Urinary bladder (tissue), 4 donors: ENCODE results near the gene TAF6L. TPM values are rescaled to one million over a fixed set of nuclear protein-coding genes. Genes with fewer than 3 reads are reported as not detected.

Source experiments
- DNase-seq: peaks from one replicate; pipeline ENCODE4 v3.0.0-alpha.2; 2015; ENCODE audit errors: extremely low spot score
- H3K27ac ChIP-seq: one replicate; pipeline ENCODE4 v1.5.1; 2013; ENCODE audit warnings: low read depth, mild to moderate bottlenecking, moderate library complexity
- H3K36me3 ChIP-seq: one replicate; pipeline ENCODE4 v1.6.1; 2013; ENCODE audit warnings: mild to moderate bottlenecking, moderate library complexity; ENCODE audit not compliant: insufficient read depth
- H3K4me1 ChIP-seq: one replicate; pipeline ENCODE4 v1.6.1; 2013; ENCODE audit warnings: mild to moderate bottlenecking, moderate library complexity; ENCODE audit not compliant: insufficient read depth
- H3K4me3 ChIP-seq: one replicate; pipeline ENCODE4 v1.5.1; 2013; ENCODE audit warnings: low read depth, low read length
- WGBS: extraction: QIAGEN DNeasy Blood & Tissue Kit; methylation state at CpG from one replicate; pipeline ENCODE4 v1.1.7; 2013; 5-methylcytosine and 5-hydroxymethylcytosine counted together
- polyA plus RNA-seq: library from polyadenylated mRNA; stranded (reverse); fragments of 200-250 nt; gene quantifications from one replicate; pipeline ENCODE4 v1.2.3, GENCODE V29; 2013
- total RNA-seq: library from RNA; depleted of rRNA; stranded (reverse); fragments of >200 nt; gene quantifications from one replicate; pipeline ENCODE4 v1.2.3, GENCODE V29; 2014
- donor health status: healthy with polysubstance abuse.
- donor health status: healthy.

Gene TAF6L
- total and polyA plus RNA-seq, 2 donors = 8.5 to 21.9 TPM

- no peaks in the 10 kb centered on the region for H3K4me1 ChIP-seq
- H3K27ac ChIP-seq = no peak overlapping the region
- no peaks in the 10 kb centered on the region for H3K36me3 ChIP-seq
- 94% methylated on average over 3 of the region's 3 CpGs for WGBS
- H3K4me3 ChIP-seq = no peak overlapping the region
- DNase-seq = no peak
These were observed 7.2 kb downstream of the TAF6L start for GRCh38 chr11:62778441-62778840.

GRCh38 chr11:62782753-62783152, 11.6 kb downstream of the TAF6L start:
- Histone ChIP-seq H3K4me3 (no peak overlapping the region), H3K27ac (no peak overlapping the region), H3K4me1 (no peaks in the 10 kb centered on the region), H3K36me3 (no peaks in the 10 kb centered on the region)
- 92% methylated on average over 7 of the region's 7 CpGs for WGBS
- no peak for DNase-seq

- Histone ChIP-seq H3K4me1 (no peaks in the 10 kb centered on the region), H3K4me3 (peak overlapping the region; percentile 93), H3K27ac (peak overlapping the region; percentile 97), H3K36me3 (peaks cover 4% of the 10 kb centered on the region)
- under 1% methylated on average over 51 of the region's 51 CpGs for WGBS
- peak; percentile 40 for DNase-seq
These were observed 15.3 kb downstream of the TAF6L start for GRCh38 chr11:62786318-62787004.

GRCh38 chr11:62787005-62787759, 16.0 kb downstream of the TAF6L start, which contains the start of gene TMEM179B:
Gene TMEM179B (plus strand): TSS chr11:62787402. CDS start chr11:62787432, 30 bp downstream.
- DNase-seq = peak; percentile 98
- Histone ChIP-seq H3K4me3 (peak within 1 kb of the TSS; percentile 93), H3K36me3 (peaks cover 4% of the 10 kb centered on the region), H3K4me1 (no peaks in the 10 kb centered on the region), H3K27ac (peak within 1 kb of the TSS; percentile 97)
- under 1% methylated on average over 88 of the region's 88 CpGs for WGBS

- no peak for DNase-seq
- 74% methylated on average over 5 of the region's 5 CpGs for whole genome bisulfite sequencing
- H3K4me3 ChIP-seq = no peak overlapping the region
These were observed 17.8 kb downstream of the TAF6L start for GRCh38 chr11:62788991-62789390.

GRCh38 chr11:62789576-62789975, 18.4 kb downstream of the TAF6L start:
- no peak for DNase-seq
- Histone ChIP-seq H3K4me3 (no peak overlapping the region), H3K27ac (no peak overlapping the region), H3K4me1 (no peaks in the 10 kb centered on the region), H3K36me3 (peaks cover 4% of the 10 kb centered on the region)
- 68% methylated on average over 3 of the region's 3 CpGs for WGBS

More at GRCh38 chr11:62788991-62789390, 17.8 kb downstream of the TAF6L start:
- no peak overlapping the region for H3K27ac ChIP-seq
- no peaks in the 10 kb centered on the region for H3K4me1 ChIP-seq
- peaks cover 4% of the 10 kb centered on the region for H3K36me3 ChIP-seq

GRCh38 chr11:62791501-62792201, 20.5 kb downstream of the TAF6L start, which contains the start of gene TMEM223:
Gene TMEM223 (minus strand): TSS chr11:62792006. CDS start chr11:62791994, 12 bp downstream.
- Histone ChIP-seq H3K36me3 (peaks cover 8% of the 10 kb centered on the region), H3K4me1 (no peaks in the 10 kb centered on the region), H3K27ac (peak within 1 kb of the TSS; percentile 60), H3K4me3 (peak within 1 kb of the TSS; percentile 70)
- peak; percentile 64 for DNase-seq
- WGBS = under 1% methylated on average over 58 of the region's 58 CpGs

- no peak for DNase-seq
- 14% methylated on average over 11 of the region's 11 CpGs for whole genome bisulfite sequencing
- no peaks in the 10 kb centered on the region for H3K4me1 ChIP-seq
- H3K4me3 ChIP-seq = no peak overlapping the region
- H3K27ac ChIP-seq = peak overlapping the region; percentile 19
- peaks cover 11% of the 10 kb centered on the region for H3K36me3 ChIP-seq
These were observed 21.0 kb downstream of the TAF6L start for GRCh38 chr11:62792202-62792575.

- WGBS = 90% methylated on average over 8 of the region's 8 CpGs
These were observed 23.1 kb downstream of the TAF6L start for GRCh38 chr11:62794201-62794775.

GRCh38 chr11:62796281-62796680, 25.1 kb downstream of the TAF6L start:
- no peak for DNase-seq
- no peak overlapping the region for H3K4me3 ChIP-seq
- WGBS = 84% methylated on average over 7 of the region's 7 CpGs
- H3K36me3 ChIP-seq = peaks cover 12% of the 10 kb centered on the region
- no peaks in the 10 kb centered on the region for H3K4me1 ChIP-seq
- no peak overlapping the region for H3K27ac ChIP-seq

More at GRCh38 chr11:62794201-62794775, 23.1 kb downstream of the TAF6L start:
- peaks cover 14% of the 10 kb centered on the region for H3K36me3 ChIP-seq
- H3K4me1 ChIP-seq = no peaks in the 10 kb centered on the region
- no peak overlapping the region for H3K27ac ChIP-seq
- no peak for DNase-seq
- H3K4me3 ChIP-seq = no peak overlapping the region

GRCh38 chr11:62799486-62799885, 28.3 kb downstream of the TAF6L start:
- H3K4me3 ChIP-seq = no peak overlapping the region
- no peaks in the 10 kb centered on the region for H3K4me1 ChIP-seq
- no peak overlapping the region for H3K27ac ChIP-seq
- no peak for DNase-seq
- peaks cover 16% of the 10 kb centered on the region for H3K36me3 ChIP-seq
- WGBS = 93% methylated on average over 10 of the region's 10 CpGs

GRCh38 chr11:62801071-62801470, 29.9 kb downstream of the TAF6L start:
- Histone ChIP-seq H3K36me3 (peaks cover 11% of the 10 kb centered on the region), H3K27ac (no peak overlapping the region), H3K4me3 (no peak overlapping the region), H3K4me1 (no peaks in the 10 kb centered on the region)
- no peak for DNase-seq
- 86% methylated on average over 4 of the region's 4 CpGs for WGBS
